NAMALWA (cell line): Measurements from ENCODE around the gene CCRL2.
"Not testable (repeated sequence)": the region's sequence is repeated elsewhere in the genome, so short reads cannot be mapped to it uniquely, and the experiment has no call there.

Experiments
- DNase-seq: peaks from one replicate; pipeline ENCODE4 v3.0.0-alpha.2; 2015; ENCODE audit warnings: low spot score

Gene CCRL2

DNA sequence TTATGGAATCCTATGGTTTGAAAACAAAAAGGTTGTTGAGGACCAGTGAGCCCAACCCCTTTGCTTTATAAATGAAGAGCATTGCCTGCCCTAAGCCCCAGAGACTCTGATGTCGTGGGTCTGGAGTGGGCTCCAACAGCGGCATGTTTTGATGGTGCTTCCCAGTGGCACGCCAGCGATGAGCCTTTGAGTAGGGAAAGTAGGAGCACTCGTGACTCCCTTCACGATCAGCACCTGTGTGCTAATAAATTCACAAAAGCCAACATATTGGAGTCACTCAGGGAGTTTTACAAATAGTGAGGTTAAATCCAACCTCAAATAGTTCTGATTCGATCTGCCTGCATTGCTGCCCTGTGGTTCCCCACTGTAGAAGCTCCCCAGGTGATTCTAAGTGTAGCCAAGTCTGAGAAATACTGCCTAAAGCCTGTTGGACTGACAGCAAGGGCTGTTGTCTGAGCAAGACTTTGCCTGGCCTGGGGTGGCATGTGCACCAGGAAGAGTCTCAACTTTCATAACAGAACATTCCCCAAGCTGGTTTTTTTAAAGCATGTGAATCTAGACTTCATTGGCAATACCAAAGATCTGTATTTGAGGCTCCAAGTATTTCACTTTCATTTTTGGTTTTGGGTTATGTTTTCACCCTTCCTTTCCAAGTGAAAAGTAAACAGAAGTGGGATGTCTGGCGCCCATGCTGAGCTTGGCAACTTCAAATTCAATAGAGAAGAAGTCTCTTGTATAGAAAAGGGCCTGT is 26.4 kb upstream of the CCRL2 start:
- no peak for DNase-seq

DNA sequence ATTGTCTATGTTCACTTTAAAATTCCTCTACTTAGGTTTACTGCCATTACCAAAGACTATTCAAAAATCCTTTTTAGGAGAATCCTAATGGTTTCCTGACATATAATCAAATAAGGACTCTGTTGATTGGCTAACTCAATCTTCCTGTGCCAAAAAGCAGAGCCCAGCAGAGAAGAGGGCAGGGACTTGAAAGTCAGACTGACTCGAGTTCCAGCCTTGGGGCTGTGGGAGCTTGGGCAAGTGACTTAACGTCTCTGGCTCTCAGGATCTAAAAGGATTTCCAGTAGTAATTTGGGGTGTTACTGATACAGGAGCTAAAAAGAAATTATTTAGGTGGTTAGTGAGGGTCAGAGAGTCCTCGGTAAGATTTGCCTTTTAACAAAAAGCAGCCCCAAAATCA is 25.4 kb upstream of the CCRL2 start:
- no peak for DNase-seq

DNA sequence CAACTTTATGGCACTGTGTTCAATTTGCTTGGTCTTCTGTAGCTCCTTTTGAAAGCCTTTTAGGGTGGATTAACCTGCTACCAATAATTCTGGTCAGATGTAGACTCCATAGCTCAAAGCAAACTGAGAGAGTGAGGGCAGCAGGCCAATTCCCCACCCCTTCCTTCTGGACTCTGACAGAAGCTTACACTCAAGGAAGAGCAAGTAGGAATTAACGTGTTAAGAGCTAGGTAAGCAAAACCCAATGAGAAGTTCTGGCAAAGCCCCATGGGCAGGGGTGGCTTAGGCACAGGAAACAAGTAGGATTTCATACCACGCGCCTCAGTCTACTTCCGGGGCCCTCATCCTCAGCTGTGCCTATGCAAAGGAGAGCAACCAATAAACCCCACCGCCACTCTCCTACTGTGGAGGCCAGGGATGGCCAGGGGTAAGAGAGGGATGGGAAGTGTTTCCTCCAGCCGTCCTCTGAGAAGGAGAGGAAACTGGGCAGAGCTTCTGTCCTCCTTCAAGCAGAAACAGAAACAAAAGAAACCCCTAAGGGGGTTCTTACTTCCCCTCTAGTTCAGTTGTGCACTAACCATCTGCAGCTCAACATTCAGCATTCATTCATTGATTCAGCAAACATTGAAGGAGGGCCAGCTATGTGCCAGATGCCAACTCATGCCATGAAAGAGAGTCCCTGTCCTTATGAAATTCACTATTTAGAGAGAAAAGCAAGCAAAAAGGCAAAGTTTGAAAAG is 23.7 kb upstream of the CCRL2 start:
- DNase-seq = no peak

DNA sequence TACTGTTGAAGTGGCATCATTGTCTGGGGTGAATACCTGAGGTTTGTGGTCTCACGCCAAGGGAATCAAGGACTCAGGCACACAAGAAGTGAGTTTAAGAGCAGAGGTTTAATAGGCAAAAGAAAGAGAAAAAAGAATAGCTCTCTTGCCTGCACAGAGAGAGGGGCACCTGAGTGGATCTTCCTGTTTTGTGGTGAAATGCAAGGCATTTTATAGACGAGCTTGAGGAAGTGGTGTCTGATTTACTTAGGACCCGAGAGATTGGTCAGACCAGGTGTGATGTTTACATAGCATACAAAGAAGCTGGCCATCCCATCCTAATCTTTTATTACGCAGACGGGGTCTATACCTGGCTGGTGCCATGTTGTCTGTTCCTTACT is 23.1 kb upstream of the CCRL2 start:
- DNase-seq = no peak

DNA sequence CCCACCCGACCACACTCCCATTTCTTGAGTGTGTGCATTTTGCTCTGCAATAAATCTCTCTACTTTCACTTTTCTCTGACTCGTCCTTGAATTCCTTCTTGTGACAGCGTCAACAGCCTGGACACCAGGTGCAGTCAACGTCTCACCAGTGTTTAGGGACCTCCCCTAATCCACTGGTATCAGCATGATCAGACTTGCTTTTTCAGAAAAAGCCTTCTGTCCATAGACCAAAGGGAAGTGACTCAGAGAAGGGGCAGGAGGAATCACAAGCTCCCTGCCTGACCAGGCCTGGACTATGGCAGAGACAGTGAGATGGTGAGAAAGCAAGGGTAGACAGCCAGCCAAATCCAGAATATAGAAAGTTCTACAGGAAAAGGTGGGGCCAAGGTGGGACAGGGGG is 20.9 kb upstream of the CCRL2 start:
- DNase-seq = no peak

DNA sequence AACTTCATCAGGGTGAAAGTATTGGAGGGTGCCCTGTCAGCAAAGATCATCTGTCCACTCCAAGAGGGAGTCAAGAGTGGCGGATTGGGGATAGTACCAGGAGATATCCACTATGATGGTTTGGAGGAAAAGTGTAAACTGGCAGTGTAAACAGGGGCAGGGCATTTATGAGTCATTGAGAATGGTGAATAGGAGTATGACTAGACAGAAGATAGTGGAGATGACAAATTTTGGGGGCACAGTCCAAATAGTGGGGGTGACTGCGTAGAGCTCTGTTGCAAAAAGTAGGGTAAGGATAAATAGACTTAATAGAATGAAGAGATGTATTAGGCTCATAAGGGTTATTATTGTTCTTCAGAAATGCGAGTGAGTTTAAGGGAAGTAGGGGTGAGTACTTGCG is 18.2 kb upstream of the CCRL2 start:
- not testable (repeated sequence) for DNase-seq

DNA sequence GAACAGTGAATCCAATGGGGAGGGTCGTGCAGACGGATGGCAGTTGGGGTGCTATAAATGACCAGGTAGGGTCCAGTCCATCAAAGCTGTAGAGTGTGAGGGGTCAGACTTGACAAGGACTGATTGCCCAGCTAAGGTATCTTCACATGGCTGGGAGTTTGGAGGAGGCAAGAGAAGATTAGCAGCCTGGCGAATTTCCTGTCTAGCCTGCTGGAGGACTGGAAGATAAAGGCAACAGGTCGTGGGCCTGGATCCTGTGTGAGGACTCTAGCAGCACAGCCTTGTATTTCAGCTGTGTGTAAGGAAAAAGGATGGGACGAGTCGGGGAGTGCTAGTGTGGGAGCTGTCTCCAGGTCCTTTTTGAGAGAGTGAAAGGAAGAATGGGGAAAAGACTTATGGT is 17.8 kb upstream of the CCRL2 start:
- DNase-seq = no peak

DNA sequence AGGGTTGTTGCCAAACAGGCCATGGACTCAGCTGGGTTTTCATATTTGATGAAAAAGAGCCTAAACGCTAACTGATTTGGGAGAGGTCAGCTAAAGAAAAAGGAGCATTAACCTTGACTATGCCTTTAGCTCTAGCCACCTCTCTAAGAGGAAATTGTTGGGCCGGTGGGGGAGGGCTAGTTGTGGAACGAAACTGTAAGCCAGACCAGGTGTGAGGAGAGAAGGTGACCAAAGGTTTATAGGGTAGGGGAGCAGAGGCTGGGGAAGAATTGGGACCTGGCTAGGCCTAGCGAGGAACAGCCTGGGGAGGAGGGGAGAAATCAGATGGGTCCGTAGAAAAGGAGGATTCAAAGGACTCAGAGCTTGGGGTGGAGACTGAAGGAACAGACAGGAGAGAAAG is 15.5 kb upstream of the CCRL2 start:
- DNase-seq = not testable (repeated sequence)

DNA sequence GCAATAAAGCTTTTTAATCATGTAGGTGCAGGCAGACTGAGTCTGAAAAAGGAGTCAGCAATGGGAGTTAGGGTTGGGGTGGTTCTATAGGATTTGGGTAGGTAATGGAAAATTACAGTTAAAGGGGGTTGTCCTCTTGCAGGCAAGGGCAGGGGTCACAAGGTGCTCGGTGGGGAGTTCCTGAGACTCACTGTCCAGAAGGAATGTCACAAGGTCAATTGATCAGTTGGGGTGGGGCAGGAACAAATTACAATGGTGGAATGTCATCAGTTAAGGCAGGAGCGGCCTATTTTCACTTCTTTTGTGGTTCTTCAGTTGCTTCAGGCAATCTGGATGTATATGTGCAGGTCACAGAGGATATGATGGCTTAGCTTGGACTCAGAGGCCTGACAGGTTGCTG is 14.0 kb upstream of the CCRL2 start:
- DNase-seq = no peak

DNA sequence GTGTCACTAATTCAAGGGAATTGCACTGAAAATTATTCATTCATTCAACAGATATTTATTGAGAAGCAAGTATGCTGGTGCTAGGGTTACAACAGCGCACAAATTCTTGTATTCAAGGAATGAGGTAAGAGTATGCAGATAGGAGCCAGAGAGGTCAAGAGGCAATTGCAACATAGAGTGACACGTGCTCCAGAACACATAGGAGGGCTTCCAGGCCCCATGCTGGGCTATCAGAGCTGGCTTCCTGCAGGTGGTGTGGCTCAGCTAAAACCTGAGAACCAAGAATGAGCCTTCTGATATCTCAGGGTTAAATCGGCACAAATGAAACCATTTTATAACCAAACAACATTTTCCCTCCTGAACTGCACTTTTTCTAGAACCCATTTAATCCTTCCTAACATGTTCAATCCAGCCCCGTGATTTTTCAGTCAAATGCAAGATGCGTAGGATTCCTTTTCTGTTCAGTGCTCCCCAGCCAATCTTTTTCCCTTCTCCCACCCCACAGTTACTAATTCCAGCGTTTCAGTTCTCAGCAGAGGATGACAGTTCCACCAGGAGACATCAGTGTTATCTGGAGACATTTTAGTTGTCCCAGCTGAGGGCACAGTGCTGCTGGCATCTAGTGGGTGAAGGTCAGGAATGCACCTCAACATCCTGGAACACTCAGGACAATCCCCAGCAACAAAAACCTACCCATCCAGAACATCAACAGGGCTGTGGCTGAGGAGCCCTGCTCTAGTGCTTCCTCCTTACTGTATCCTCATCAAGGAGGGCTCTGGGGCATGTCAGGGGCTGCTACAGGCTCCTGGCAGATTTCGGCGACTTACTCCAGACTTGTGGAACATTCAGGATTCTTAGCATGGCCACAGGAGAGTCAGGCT is 13.3 kb upstream of the CCRL2 start:
- DNase-seq = no peak

DNA sequence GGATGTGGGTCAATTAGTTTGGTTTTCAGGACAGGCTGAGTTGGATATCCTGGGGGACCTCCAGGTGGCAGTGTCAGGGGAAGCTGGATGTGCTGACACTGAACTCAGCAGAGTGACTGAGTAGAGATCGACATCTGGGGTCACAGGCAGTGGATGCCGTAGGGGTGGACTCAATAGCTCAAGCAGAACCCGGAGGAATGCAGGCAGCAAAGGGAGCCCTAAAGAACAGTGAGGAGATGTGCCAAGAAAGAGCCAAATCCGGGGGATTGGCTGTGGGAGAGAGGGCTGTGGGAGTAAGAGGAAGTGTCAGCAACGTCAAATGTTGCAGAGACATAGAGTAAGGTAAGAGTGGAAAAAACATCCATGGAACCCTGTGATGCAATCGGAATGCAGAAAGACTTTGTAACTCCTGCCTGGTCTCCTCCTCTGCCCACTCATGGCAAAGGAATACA is 11.8 kb upstream of the CCRL2 start:
- no peak for DNase-seq

DNA sequence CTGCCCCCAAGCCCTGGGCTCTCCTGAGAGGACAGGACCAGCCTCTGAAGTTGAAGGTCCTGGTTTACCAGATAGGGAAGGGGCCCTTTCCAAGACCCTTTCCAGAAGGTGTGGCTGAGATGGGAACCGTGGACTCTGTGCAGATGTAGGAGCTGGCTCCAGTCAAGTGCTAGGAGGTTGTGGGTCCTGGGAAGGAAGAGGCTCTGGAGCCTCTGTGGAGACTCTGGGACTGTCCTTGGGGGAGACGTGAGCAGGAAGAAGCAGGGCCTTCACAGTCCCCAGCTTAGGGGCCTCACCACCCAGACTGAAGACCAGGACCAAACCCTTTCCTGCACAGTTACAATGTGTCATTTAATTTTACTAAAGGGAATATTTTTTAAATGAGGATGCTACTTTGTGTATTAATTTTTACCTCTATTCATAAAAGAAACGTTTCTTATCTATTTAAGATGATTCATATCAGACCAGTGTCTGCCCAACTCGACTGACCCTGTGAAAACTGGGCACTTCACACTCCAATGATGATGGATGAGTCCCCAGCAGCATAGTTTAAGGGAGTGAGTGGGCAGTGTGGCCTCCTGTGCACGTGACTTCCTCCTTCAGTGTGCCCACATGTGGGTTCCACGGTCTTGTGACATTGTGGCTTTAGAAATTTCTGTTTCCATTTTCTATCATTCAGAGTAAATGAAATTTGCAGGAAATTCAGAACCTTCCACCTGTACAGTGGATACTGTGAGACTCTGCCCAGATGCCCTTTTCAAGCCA is 11.1 kb upstream of the CCRL2 start:
- DNase-seq = no peak

DNA sequence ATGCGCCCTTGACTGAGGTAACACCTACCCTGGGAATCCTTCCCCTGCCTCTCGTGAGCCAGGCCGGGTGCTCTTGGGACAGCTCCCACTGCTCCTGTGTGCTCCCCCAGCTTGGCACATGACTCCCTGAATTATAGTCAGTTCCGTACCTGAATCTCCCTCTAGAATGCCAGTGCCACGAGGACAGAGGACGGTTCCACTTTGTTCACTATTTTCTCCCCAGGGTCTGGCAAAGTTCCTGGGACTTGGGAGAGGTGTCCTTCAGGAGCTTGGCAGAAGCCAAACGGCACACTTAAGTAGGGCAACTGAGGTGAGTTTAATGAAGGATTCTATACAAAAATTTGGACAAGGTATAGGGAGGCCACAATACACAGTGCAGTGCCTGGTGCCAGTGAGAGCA is 9.9 kb upstream of the CCRL2 start:
- no peak for DNase-seq

DNA sequence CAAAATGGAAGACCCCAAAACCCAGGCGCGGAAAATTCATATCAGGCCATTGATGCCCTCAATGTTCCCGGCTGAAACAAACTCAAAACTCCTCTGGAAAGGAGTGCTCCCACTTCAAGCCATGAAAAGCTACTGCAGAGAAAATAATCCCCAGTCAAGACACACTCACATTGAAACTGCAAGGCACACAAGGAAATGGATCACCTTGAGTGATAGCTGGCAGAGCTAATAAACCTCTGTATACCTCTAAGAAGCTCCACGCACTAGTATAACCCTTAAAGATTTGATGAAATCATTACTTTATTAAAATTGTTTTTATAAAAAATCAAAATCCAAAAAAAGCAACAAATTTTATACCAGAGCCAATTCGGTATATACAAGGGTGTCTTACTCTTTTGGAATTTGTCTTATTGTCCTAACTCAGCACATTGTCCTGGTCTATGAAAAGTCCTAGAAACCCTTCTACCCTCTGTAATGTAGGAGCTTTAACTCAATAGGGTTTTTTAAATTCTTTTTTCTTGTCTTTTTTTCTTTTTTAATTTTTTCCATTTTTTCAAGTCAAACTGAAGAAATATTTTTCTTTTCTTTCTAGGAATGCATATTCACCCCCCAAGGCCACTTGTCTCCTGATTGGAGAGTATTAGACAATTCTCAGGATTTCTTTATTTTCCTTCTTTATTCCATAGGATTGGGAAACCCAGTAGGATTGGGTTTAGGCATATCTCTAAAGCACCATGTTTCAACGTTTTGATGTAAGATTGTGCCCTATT is 8.7 kb upstream of the CCRL2 start:
- DNase-seq = no peak

DNA sequence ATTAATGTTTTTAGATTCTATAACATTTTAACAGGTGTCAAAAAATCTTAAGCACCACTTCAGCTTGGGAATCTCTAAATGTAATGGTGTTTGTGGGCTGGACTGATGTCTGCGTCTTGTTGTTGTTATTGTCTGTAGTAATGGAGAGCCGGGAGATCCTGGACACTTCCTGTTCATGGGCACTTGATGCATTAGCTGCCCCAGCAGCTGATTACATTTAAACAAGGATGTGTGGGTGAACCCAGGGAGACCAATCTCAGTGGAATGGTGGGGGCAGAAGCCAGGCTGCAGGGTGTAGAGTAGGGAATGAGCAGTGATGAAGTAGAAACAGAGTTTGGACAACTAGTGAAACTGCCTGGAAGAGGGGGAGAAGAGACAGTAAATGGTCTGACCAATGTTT is 8.0 kb upstream of the CCRL2 start:
- DNase-seq = no peak

DNA sequence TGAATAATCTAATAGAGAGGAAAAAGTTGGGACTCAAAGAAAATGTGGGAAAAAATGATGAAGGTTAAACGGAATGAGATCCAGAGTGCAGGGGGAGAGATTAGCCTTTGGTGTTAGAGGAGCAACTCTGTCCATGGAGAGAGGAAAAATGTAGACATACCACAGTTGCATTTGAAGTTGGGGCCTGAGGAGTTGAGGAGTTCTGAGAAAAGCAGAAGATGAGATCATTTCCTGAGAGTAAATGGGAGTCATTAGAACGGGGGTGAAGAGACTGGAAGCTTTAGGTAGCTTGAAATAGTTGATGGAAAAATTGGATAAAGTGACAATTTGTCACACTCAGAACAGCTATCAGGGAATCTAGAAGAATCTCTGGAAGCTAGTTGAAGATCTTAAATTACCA is 7.5 kb upstream of the CCRL2 start:
- no peak for DNase-seq

DNA sequence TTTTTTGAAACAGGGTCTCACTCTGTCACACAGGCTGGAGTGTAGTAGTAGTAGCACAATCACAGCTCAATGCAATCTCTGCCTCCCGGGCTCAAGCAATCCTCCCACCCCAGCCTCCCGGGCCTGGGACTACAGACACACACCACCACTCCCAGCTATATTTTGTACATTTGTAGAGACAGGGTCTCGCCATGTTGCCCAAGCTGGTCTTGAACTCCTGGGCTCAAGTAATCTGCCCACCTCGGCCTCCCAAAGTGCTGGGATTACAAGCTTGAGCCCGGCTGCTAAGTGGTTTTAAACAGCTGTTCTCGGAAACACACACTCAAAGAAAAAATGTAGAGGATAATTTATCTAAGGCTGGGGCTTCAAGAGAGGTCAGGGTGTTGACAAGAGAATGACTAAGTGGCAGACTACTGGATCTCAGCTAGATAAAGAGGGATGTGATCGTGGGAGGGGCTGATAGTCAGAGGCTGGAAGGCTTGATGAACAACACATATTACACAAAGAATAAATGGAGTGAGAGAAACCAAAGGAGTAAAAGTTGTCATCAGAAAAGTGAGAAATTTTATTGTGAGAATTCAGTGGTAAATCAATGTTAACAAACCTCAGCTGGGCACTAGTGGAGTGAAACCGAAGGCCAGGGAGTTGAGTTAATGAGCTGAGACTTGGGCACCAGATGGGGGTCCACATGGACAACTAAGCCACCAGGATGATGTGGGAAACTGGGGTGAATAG is 6.9 kb upstream of the CCRL2 start:
- no peak for DNase-seq

DNA sequence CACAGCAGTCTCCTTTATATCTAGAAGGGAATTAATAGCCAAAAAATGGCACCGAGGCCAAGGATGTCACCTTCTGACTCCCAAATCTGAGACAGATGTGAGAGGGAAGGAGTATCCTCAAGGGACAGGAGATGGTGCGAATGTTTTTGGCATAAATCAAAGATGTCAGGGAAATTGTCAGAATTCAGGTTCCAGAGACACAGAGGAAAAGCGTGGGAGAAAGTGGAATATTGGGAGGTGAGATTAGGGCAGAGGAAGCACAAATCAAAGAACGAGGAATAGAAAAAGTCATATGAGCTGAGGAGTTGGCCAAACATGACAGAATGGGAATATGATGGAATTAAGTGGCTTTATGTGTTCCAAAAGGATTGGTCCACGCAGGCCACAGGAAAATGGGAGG is 6.2 kb upstream of the CCRL2 start:
- DNase-seq = no peak

DNA sequence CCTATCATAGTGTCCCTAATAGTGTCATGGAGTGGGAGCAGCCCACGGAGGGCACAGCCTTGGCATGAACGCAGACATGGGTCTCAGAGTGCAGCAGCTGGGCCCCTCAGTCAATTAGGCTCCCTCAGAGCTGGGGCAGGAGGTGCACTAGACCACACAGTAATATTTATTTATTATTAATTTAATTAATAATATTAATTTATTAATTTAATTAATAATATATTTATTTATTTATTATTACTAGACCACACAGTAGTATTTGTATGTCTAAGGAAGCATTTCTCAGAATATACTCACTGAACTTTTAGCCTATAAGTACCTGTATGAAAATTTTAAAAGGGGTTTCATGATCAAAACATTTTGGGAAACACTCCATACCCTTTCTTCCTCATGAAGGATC is 5.5 kb upstream of the CCRL2 start:
- DNase-seq = no peak

DNA sequence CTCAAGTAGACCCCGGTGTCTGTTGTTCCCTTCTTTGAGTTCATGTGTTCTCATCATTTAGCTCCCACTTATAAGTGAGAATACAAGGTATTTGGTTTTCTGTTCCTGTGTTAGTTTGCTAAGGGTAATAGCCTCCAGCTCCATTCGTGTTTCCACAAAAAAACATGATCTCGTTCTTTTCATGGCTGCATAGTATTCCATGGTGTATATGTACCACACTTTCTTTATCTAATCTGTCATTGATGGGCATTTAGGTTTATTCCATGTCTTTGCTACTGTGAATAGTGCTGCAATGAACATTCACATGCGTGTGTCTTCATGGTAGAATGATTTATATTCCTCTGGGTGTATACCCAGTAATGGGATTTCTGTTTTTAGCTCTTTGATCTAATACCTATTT is 4.2 kb upstream of the CCRL2 start:
- DNase-seq = not testable (repeated sequence)
